ENCODE results near the gene EEFSEC. TPM values are rescaled to one million over a fixed set of nuclear protein-coding genes. Genes with fewer than 3 reads are reported as not detected.

EEFSEC gene
- total RNA-seq, 1 experiment from 2014 or later, result 9.5 TPM

DNA sequence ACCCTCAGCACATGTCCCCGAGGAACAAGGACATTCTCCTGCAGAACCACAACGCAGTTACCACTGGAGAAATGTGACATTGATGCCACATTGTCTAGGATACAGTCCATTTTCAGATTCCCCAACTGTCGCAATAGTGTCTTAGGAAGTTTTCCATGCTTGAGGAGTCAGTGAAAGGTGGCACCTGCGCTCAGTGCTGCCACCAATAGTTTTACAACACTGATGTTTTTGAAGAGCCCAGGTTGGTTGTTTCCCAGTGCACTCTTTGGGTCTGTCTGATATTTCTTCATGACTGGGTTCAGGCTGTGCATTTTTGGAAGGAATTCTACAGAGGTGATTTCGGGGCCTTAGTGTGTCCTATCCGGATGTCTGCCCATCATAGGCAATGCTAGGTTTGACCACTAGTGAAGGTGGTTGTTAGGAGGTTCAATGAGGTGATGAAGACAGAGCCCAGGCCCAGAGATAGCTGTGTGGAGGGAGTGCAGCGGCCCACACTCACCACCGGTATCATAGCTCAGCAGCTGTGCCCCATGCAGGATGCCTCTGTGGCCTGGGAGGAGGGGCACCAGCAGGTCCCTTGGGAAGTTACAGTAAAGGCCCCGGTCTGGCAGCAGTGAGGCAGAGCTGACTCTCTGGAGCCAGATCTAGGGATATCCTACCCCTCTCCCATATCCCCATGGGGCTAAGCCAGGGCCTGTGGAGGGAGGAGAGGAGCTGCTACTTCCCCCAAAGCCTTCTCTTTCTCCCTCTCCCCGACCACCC is 216.8 kb downstream of the EEFSEC start:
- no peaks in the 10 kb centered on the region; the same call in 1 of the 2 replicates for H3K27me3 Mint-ChIP-seq (ENCODE audit: low read depth)

More for the DNA sequence above, 216.8 kb downstream of the EEFSEC start:
- no peak overlapping the region for H3K14ac ChIP-seq (ENCODE audit: insufficient read depth, low read length)
- H3K27ac Mint-ChIP-seq, result peak overlapping the region in 1 of 3 experiments; percentile 21; a peak in 1 of 7 replicates
- no peaks in the 10 kb centered on the region for H3K9me3 ChIP-seq (ENCODE audit: control insufficient read depth, low read depth, low read length)
- H3K4me1 Mint-ChIP-seq, result peaks cover 15 to 16% of the 10 kb centered on the region in 2 experiments
- H4K8ac ChIP-seq (replicated peaks; ENCODE audit: insufficient read length, low read depth, low read length), result no peak overlapping the region
- no peak overlapping the region for H3K23ac ChIP-seq (ENCODE audit: insufficient read length, low read depth, low read length)
- H3K56ac ChIP-seq (ENCODE audit: insufficient read length, low read depth, low read length), result no peak overlapping the region
- H3K79me2 ChIP-seq (ENCODE audit: insufficient read depth, low read length), result no peaks in the 10 kb centered on the region
- no peak overlapping the region for H2BK5ac ChIP-seq (ENCODE audit: insufficient read length, low read length)
- TF ChIP-seq, protein P1, sequence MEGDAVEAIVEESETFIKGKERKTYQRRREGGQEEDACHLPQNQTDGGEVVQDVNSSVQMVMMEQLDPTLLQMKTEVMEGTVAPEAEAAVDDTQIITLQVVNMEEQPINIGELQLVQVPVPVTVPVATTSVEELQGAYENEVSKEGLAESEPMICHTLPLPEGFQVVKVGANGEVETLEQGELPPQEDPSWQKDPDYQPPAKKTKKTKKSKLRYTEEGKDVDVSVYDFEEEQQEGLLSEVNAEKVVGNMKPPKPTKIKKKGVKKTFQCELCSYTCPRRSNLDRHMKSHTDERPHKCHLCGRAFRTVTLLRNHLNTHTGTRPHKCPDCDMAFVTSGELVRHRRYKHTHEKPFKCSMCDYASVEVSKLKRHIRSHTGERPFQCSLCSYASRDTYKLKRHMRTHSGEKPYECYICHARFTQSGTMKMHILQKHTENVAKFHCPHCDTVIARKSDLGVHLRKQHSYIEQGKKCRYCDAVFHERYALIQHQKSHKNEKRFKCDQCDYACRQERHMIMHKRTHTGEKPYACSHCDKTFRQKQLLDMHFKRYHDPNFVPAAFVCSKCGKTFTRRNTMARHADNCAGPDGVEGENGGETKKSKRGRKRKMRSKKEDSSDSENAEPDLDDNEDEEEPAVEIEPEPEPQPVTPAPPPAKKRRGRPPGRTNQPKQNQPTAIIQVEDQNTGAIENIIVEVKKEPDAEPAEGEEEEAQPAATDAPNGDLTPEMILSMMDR (conservative IDR thresholded peaks at IDR 0.05), result peak; percentile 44
- H2AK5ac ChIP-seq (ENCODE audit: insufficient read length, low read length), result no peak overlapping the region
- H3K18ac ChIP-seq (ENCODE audit: insufficient read length, low read depth, low read length), result no peak overlapping the region
- no peaks in the 10 kb centered on the region for H3K23me2 ChIP-seq (ENCODE audit: insufficient read length, low read depth, low read length, poor library complexity, severe bottlenecking)
- H3K4me2 ChIP-seq (ENCODE audit: insufficient read depth, insufficient read length, low read length), result no peak overlapping the region
- no peak overlapping the region for H3K27ac ChIP-seq (ENCODE audit: insufficient read length, low read depth, low read length)
- no peak for DNase-seq
- H4K91ac ChIP-seq (ENCODE audit: insufficient read length, low read depth, low read length), result no peak overlapping the region
- no peak overlapping the region for H2AFZ ChIP-seq (ENCODE audit: low read length)
- H2BK120ac ChIP-seq (ENCODE audit: low read depth, low read length, poor library complexity, severe bottlenecking), result no peak overlapping the region
- no CpG with 5 or more reads among the region's 10 CpGs for WGBS (ENCODE audit: extremely low coverage, insufficient read length, low lambda C conversion rate)
- no peak overlapping the region for H3K4me3 Mint-ChIP-seq
- H3T11ph ChIP-seq (ENCODE audit: low read length), result no peak overlapping the region
- H2BK20ac ChIP-seq (ENCODE audit: low read depth, low read length, poor library complexity, severe bottlenecking), result no peak overlapping the region
- H3K4me1 ChIP-seq (ENCODE audit: insufficient read depth, low read length), result no peaks in the 10 kb centered on the region; the same call in 1 of the 2 replicates
- H3K36me3 Mint-ChIP-seq (ENCODE audit: insufficient read depth in 1 of 3, low read depth in 3 of 3), result peaks cover 0 to 6% (median 5%) of the 10 kb centered on the region in 3 experiments; a peak in 2 of 7 replicates
- H4K20me1 ChIP-seq (ENCODE audit: control insufficient read depth, insufficient read depth, insufficient read length), result no peaks in the 10 kb centered on the region
- H3K9me3 Mint-ChIP-seq, result no peaks in the 10 kb centered on the region
- no peak overlapping the region for H4K5ac ChIP-seq (ENCODE audit: insufficient read length, low read depth, low read length)
- H3K79me1 ChIP-seq (ENCODE audit: insufficient read depth, low read depth, low read length, poor library complexity, severe bottlenecking), result no peaks in the 10 kb centered on the region
- H3K27me3 ChIP-seq (ENCODE audit: insufficient read depth, low read length), result no peaks in the 10 kb centered on the region
- no peak overlapping the region for H3K4ac ChIP-seq (ENCODE audit: low read depth, low read length)
- no peak overlapping the region for H2BK15ac ChIP-seq (ENCODE audit: low read depth, low read length)
- no peak overlapping the region for H2BK12ac ChIP-seq (ENCODE audit: insufficient read length, low read depth, low read length)
- no peak overlapping the region for H3K9ac ChIP-seq (ENCODE audit: extremely low read depth, insufficient read length, low read length)
